Esophagus squamous epithelium (tissue), 4 donors: ENCODE results near the gene MRPS6.

Experiments used
- CTCF ChIP-seq, 6 experiments: fragments of 450-650 bp in 4 of 6; fragments of 200-600 bp in 2 of 6; sonication (generic) in 2 of 6; IDR thresholded peaks; one replicate each; pipeline ENCODE4 v1.5.1; 2016 to 2019; ENCODE audit warnings: antibody characterized with exemption in 6 of 6, mild to moderate bottlenecking in 4 of 6, moderate library complexity in 4 of 6
- POLR2A ChIP-seq, 4 donors: fragments of 450-650 bp; IDR thresholded peaks; one replicate each; pipeline ENCODE4 v1.6.1; 2017; ENCODE audit warnings: antibody characterized with exemption in 4 of 4, mild to moderate bottlenecking in 4 of 4, moderate library complexity in 3 of 4

- TF ChIP-seq CTCF (IDR thresholded peaks at IDR 0.05), result no peak
- TF ChIP-seq POLR2A (IDR thresholded peaks at IDR 0.05), result no peak
Measured at GRCh38 chr21:34112316-34113033, 39.1 kb downstream of the MRPS6 start.
